ENCODE data around the gene SPATA16. TPM values are rescaled to one million over a fixed set of nuclear protein-coding genes. Genes with fewer than 3 reads are reported as not detected.

Gene SPATA16
- total and polyA plus RNA-seq, 2 donors (not counting 3 experiments of a cell fraction or from before 2014, with no cell fraction given): not detected

DNA sequence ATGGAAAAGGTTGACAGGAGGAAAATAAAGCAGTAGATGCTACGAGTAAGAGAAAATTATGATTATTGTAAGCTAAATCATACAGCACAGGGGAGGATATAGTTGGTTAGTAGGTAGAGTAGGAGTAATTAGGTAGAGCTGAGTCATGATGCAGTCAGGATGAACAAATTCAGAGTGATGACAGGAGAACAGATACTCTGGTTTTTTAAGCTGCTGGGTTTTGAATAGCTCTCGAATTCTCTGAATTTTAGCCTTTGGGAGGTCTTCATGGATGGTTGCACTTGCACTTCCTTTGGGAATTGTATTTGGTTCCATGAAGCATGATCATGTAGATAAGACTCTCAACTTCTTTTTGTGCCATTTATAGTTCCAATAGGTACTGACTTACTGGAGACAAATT is 294.3 kb downstream of the SPATA16 start:
- Histone ChIP-seq H3K27me3 (ENCODE audit: control insufficient read depth in 2 of 2, insufficient read depth in 2 of 2, low read length in 2 of 2) (no peaks in the 10 kb centered on the region), H3K4me2 (ENCODE audit: insufficient read depth, low read length) (no peak overlapping the region), H3K36me3 (ENCODE audit: control insufficient read depth in 2 of 2, extremely low read depth in 1 of 2, insufficient read depth in 2 of 2, low read length in 2 of 2) (no peaks in the 10 kb centered on the region), H3K79me2 (ENCODE audit: control insufficient read depth, insufficient read depth, low read length) (no peaks in the 10 kb centered on the region), H3K9me3 (replicated peaks; ENCODE audit: control insufficient read depth, insufficient read depth, low read length) (no peaks in the 10 kb centered on the region), H3K4me1 (ENCODE audit: control insufficient read depth, extremely low read depth, insufficient read depth, low read length) (peaks cover 11% of the 10 kb centered on the region), H3K9me1 (replicated peaks; ENCODE audit: control insufficient read depth, extremely low read depth, insufficient read depth, low read length) (no peaks in the 10 kb centered on the region), H3K27ac (ENCODE audit: insufficient read depth, low read depth, low read length) (no peak overlapping the region), H2AFZ (ENCODE audit: low read depth, low read length) (no peak overlapping the region), H3K4me3 (replicated peaks in 1 of 3; ENCODE audit: insufficient read depth in 1 of 3, low read depth in 1 of 3, low read length in 3 of 3) (no peak overlapping the region), H3K9ac (replicated peaks; ENCODE audit: extremely low read depth, insufficient read depth, low read length) (no peak overlapping the region), H4K20me1 (replicated peaks; ENCODE audit: control insufficient read depth, extremely low read depth, insufficient read depth, low read length) (no peaks in the 10 kb centered on the region)
- intact Hi-C loops (cut with micrococcal nuclease) (no loop called here), dilution Hi-C loops (cut with MboI; ENCODE audit: extremely low pct_ligation_motif_present, low sequenced_read_pairs) (no loop called here)
- FAIRE-seq: no peak
- BruUV-seq (replicated peaks): no TSS peak
- ChIA-PET CTCF (no interaction called here), POLR2A (no interaction called here)
- DNase-seq (ENCODE audit: low read depth, low spot score): no peak
- no peak for TF ChIP-seq FOS (IDR thresholded peaks at IDR 0.05; ENCODE audit: borderline replicate concordance, insufficient read depth, low read length)
- TF ChIP-seq POLR2A (IDR thresholded peaks at IDR 0.05; ENCODE audit: low read depth, low read length): no peak
- TF ChIP-seq EZH2 (IDR thresholded peaks at IDR 0.05; ENCODE audit: borderline replicate concordance, low read depth, low read length, severe bottlenecking): no peak
- no peak for TF ChIP-seq GATA2 (IDR thresholded peaks at IDR 0.05; ENCODE audit: insufficient read depth, insufficient read length, low read depth, low read length)
- no peak for TF ChIP-seq POLR2AphosphoS5 (IDR thresholded peaks at IDR 0.05; ENCODE audit: insufficient read depth, low read depth, low read length)

DNA sequence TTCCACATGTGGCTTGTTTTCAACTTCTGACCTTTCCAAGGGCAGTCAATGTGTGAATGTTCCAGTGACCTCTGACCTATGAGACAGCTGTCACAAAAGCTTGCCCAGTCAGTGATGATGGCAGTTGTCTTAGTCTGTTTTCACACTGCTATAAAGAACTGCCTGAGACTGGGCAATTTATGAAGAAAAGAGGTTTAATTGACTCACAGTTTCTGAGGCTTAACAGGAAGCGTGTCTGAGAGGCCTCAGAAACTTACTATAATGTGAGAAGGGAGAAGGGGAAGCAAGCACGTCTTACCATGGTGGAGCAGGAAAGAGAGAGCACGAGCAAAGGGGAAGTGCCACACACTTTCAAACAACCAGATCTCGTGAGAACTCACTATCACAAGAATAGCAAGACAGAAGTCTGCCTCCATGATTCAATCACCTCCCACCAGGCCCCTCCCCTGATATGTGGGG is 294.9 kb downstream of the SPATA16 start:
- no peaks in the 10 kb centered on the region for H3K36me3 ChIP-seq (ENCODE audit: control insufficient read depth in 2 of 2, extremely low read depth in 1 of 2, insufficient read depth in 2 of 2, low read length in 2 of 2)
- TF ChIP-seq FOS (IDR thresholded peaks at IDR 0.05; ENCODE audit: borderline replicate concordance, insufficient read depth, low read length) (no peak), EZH2 (IDR thresholded peaks at IDR 0.05; ENCODE audit: borderline replicate concordance, low read depth, low read length, severe bottlenecking) (no peak), POLR2A (IDR thresholded peaks at IDR 0.05; ENCODE audit: low read depth, low read length) (no peak), POLR2AphosphoS5 (IDR thresholded peaks at IDR 0.05; ENCODE audit: insufficient read depth, low read depth, low read length) (no peak), GATA2 (IDR thresholded peaks at IDR 0.05; ENCODE audit: insufficient read depth, insufficient read length, low read depth, low read length) (no peak), JUN (IDR thresholded peaks at IDR 0.05; ENCODE audit: borderline replicate concordance, insufficient read depth, insufficient read length, low read depth) (no peak), MYC (IDR thresholded peaks at IDR 0.05; ENCODE audit: low read depth, low read length) (no peak)
- TF ChIP-seq, protein P1, sequence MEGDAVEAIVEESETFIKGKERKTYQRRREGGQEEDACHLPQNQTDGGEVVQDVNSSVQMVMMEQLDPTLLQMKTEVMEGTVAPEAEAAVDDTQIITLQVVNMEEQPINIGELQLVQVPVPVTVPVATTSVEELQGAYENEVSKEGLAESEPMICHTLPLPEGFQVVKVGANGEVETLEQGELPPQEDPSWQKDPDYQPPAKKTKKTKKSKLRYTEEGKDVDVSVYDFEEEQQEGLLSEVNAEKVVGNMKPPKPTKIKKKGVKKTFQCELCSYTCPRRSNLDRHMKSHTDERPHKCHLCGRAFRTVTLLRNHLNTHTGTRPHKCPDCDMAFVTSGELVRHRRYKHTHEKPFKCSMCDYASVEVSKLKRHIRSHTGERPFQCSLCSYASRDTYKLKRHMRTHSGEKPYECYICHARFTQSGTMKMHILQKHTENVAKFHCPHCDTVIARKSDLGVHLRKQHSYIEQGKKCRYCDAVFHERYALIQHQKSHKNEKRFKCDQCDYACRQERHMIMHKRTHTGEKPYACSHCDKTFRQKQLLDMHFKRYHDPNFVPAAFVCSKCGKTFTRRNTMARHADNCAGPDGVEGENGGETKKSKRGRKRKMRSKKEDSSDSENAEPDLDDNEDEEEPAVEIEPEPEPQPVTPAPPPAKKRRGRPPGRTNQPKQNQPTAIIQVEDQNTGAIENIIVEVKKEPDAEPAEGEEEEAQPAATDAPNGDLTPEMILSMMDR (IDR thresholded peaks at IDR 0.05; ENCODE audit: extremely low read depth in 1 of 2, insufficient read depth in 1 of 2, low read depth in 1 of 2, low read length in 2 of 2): no peak
- TF ChIP-seq, protein P2, sequence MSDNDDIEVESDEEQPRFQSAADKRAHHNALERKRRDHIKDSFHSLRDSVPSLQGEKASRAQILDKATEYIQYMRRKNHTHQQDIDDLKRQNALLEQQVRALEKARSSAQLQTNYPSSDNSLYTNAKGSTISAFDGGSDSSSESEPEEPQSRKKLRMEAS (IDR thresholded peaks at IDR 0.05; ENCODE audit: insufficient read depth, insufficient read length): no peak
- intact Hi-C loops (cut with micrococcal nuclease) (no loop called here), dilution Hi-C loops (cut with MboI; ENCODE audit: extremely low pct_ligation_motif_present, low sequenced_read_pairs) (no loop called here)
- peaks cover 11% of the 10 kb centered on the region for H3K4me1 ChIP-seq (ENCODE audit: control insufficient read depth, extremely low read depth, insufficient read depth, low read length)
- ChIA-PET POLR2A (no interaction called here), CTCF (no interaction called here)
- no peaks in the 10 kb centered on the region for H3K9me1 ChIP-seq (replicated peaks; ENCODE audit: control insufficient read depth, extremely low read depth, insufficient read depth, low read length)
- no peak for DNase-seq (ENCODE audit: low read depth, low spot score)
- no peaks in the 10 kb centered on the region for H4K20me1 ChIP-seq (replicated peaks; ENCODE audit: control insufficient read depth, extremely low read depth, insufficient read depth, low read length)
- no peak overlapping the region for H3K9ac ChIP-seq (replicated peaks; ENCODE audit: extremely low read depth, insufficient read depth, low read length)
- FAIRE-seq: no peak
- BruUV-seq (replicated peaks): no TSS peak
- no peak overlapping the region for H3K4me2 ChIP-seq (ENCODE audit: insufficient read depth, low read length)
- no peak overlapping the region for H3K27ac ChIP-seq (ENCODE audit: insufficient read depth, low read depth, low read length)
- H3K27me3 ChIP-seq (ENCODE audit: control insufficient read depth in 2 of 2, insufficient read depth in 2 of 2, low read length in 2 of 2): no peaks in the 10 kb centered on the region
- H2AFZ ChIP-seq (ENCODE audit: low read depth, low read length): no peak overlapping the region
- no peak overlapping the region for H3K4me3 ChIP-seq (replicated peaks in 1 of 3; ENCODE audit: insufficient read depth in 1 of 3, low read depth in 1 of 3, low read length in 3 of 3)
- H3K79me2 ChIP-seq (ENCODE audit: control insufficient read depth, insufficient read depth, low read length): no peaks in the 10 kb centered on the region
- H3K9me3 ChIP-seq (replicated peaks; ENCODE audit: control insufficient read depth, insufficient read depth, low read length): no peaks in the 10 kb centered on the region
